WTC11 (cell line): ENCODE measurements around the gene ERAP2. TPM values are rescaled to one million over a fixed set of nuclear protein-coding genes. Genes with fewer than 3 reads are reported as not detected.

Experiments used
- ATAC-seq: fragments of 200-7000 bp; cut with Tn5 transposase; 2 replicates; pipeline ENCODE4 v1.10.0; 2021; ENCODE audit warnings: mild to moderate bottlenecking, moderate library complexity
- CTCF ChIA-PET: fragments of 300-600 bp; sonication (Branson Sonifier 250); formaldehyde crosslinking; loops from one replicate; lab custom pipeline; 2021; ENCODE audit warnings: antibody characterized with exemption; lab: Charles Lee
- POLR2A ChIA-PET: fragments of 350-600 bp; sonication (Branson Sonifier 250); formaldehyde crosslinking; loops from one replicate; lab custom pipeline; 2021; ENCODE audit warnings: antibody characterized with exemption; lab: Charles Lee
- DNase-seq: peaks from one replicate; pipeline ENCODE4 v3.0.0; 2021; ENCODE audit warnings: low spot score
- H3K27ac Mint-ChIP-seq: 2 replicates; pipeline ENCODE4 v1.8.0; 2021; ENCODE audit warnings: mixed read lengths
- H3K27me3 Mint-ChIP-seq: 2 replicates; pipeline ENCODE4 v1.8.0; 2021; ENCODE audit warnings: low read depth, mild to moderate bottlenecking, moderate library complexity, mixed read lengths
- H3K36me3 Mint-ChIP-seq: 2 replicates; pipeline ENCODE4 v1.8.0; 2021; ENCODE audit warnings: mixed read lengths
- H3K4me1 Mint-ChIP-seq: 2 replicates; pipeline ENCODE4 v1.8.0; 2022; ENCODE audit warnings: mixed read lengths
- H3K4me3 Mint-ChIP-seq: 2 replicates; pipeline ENCODE4 v1.8.0; 2021; ENCODE audit warnings: mild to moderate bottlenecking, moderate library complexity, mixed read lengths
- H3K9me3 Mint-ChIP-seq: 2 replicates; pipeline ENCODE4 v1.8.0; 2021; ENCODE audit warnings: mixed read lengths
- FOXP1 ChIP-seq: sonication (generic); formaldehyde crosslinking; IDR thresholded peaks from 2 replicates; pipeline ENCODE4 v1.8.0; 2022; ENCODE audit warnings: missing genetic modification reagents, mild to moderate bottlenecking, moderate library complexity, borderline replicate concordance
- JAZF1 ChIP-seq: fragments of 250-450 bp; sonication (Bioruptor Pico); IDR thresholded peaks from 2 replicates; pipeline ENCODE4 v1.9.0; 2021; ENCODE audit warnings: moderate library complexity, mild to moderate bottlenecking, inconsistent platforms
- JUN ChIP-seq: sonication (generic); formaldehyde crosslinking; IDR thresholded peaks from 2 replicates; pipeline ENCODE4 v1.8.0; 2023; ENCODE audit warnings: mild to moderate bottlenecking, missing genetic modification reagents
- MYBL2 ChIP-seq: sonication (generic); formaldehyde crosslinking; IDR thresholded peaks from 2 replicates; pipeline ENCODE4 v1.8.1; 2023; ENCODE audit warnings: mild to moderate bottlenecking, moderate library complexity, missing genetic modification reagents
- NR3C1 ChIP-seq: sonication (generic); formaldehyde crosslinking; conservative IDR thresholded peaks from 2 replicates; pipeline ENCODE4 v1.8.1; 2023; ENCODE audit warnings: low read depth, mild to moderate bottlenecking, missing genetic modification reagents
- OVOL2 ChIP-seq: fragments of 250-450 bp; sonication (Bioruptor Pico); IDR thresholded peaks from 2 replicates; pipeline ENCODE4 v1.9.0; 2021; ENCODE audit warnings: mild to moderate bottlenecking, borderline replicate concordance
- RORB ChIP-seq: fragments of 250-450 bp; sonication (Bioruptor Pico); IDR thresholded peaks from 2 replicates; pipeline ENCODE4 v1.9.0; 2021; ENCODE audit warnings: mild to moderate bottlenecking
- SOX15 ChIP-seq: fragments of 250-450 bp; sonication (Bioruptor Pico); IDR thresholded peaks from 2 replicates; pipeline ENCODE4 v1.9.0; 2021; ENCODE audit warnings: mild to moderate bottlenecking
- TEAD1 ChIP-seq: sonication (generic); formaldehyde crosslinking; IDR thresholded peaks from 2 replicates; pipeline ENCODE4 v1.8.0; 2022; ENCODE audit warnings: mild to moderate bottlenecking, missing genetic modification reagents
- ZNF232 ChIP-seq: sonication (generic); formaldehyde crosslinking; IDR thresholded peaks from 2 replicates; pipeline ENCODE4 v1.8.0; 2022; ENCODE audit warnings: mild to moderate bottlenecking, missing genetic modification reagents
- ZNF671 ChIP-seq: fragments of 250-450 bp; sonication (Bioruptor Pico); IDR thresholded peaks from 2 replicates; pipeline ENCODE4 v1.8.0; 2021; ENCODE audit warnings: mild to moderate bottlenecking
- total RNA-seq: library from RNA; stranded (reverse); gene quantifications from 3 replicates; pipeline ENCODE4 v1.2.3, GENCODE V29; 2021
- TF ChIP-seq, protein P1 (sequence below): sonication (generic); formaldehyde crosslinking; IDR thresholded peaks from 2 replicates; pipeline ENCODE4 v1.8.0; 2022; ENCODE audit warnings: missing genetic modification reagents
- TF ChIP-seq, protein P2 (sequence below): sonication (generic); formaldehyde crosslinking; IDR thresholded peaks from 2 replicates; pipeline ENCODE4 v1.8.0; 2022; ENCODE audit warnings: mild to moderate bottlenecking, missing genetic modification reagents
- TF ChIP-seq, protein P3 (sequence below): sonication (generic); formaldehyde crosslinking; IDR thresholded peaks from 2 replicates; pipeline ENCODE4 v1.8.0; 2022; ENCODE audit warnings: mild to moderate bottlenecking, missing genetic modification reagents
- TF ChIP-seq, protein P4 (sequence below): sonication (generic); formaldehyde crosslinking; IDR thresholded peaks from 2 replicates; pipeline ENCODE4 v1.8.0; 2023; ENCODE audit warnings: missing genetic modification reagents
- TF ChIP-seq, protein P5 (sequence below): sonication (generic); formaldehyde crosslinking; IDR thresholded peaks from 2 replicates; pipeline ENCODE4 v1.8.0; 2022; ENCODE audit warnings: mild to moderate bottlenecking, missing genetic modification reagents
- TF ChIP-seq, protein P6 (sequence below): fragments of 250-450 bp; sonication (Bioruptor Pico); IDR thresholded peaks from 2 replicates; pipeline ENCODE4 v1.9.0; 2021; ENCODE audit warnings: mild to moderate bottlenecking, borderline replicate concordance

ERAP2 gene
- total RNA-seq, 1 experiment from 2014 or later = 0.13 TPM

DNA sequence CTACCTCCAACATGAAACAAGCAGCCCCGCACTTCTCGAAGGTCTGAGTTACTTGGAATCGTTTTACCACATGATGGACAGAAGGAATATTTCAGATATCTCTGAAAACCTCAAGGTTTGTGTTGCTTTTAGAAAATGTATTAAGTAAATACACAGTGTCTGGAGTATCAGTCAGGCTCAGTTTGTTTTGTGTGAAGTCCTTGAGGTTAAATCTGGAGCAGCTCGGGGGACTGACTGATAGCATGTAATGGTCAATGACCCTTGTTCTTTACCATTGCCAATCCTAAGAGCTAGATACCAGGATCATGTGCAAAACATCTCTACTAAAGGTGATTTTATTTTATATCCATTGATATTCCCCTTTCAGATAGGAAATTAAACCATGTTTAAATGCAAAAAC is 32.7 kb downstream of the ERAP2 start:
- Mint-ChIP-seq H3K27ac (no peak overlapping the region), H3K36me3 (no peaks in the 10 kb centered on the region), H3K9me3 (no peaks in the 10 kb centered on the region), H3K27me3 (no peaks in the 10 kb centered on the region), H3K4me3 (no peak overlapping the region), H3K4me1 (no peaks in the 10 kb centered on the region)
- CTCF ChIA-PET = interaction anchor here (0.7 kb wide), 1 partner anchor 250 kb away, joined by 3 read pairs; no protein-coding TSS in a partner anchor
- no peak for ATAC-seq
- DNase-seq = no peak
- TF ChIP-seq, protein P1, sequence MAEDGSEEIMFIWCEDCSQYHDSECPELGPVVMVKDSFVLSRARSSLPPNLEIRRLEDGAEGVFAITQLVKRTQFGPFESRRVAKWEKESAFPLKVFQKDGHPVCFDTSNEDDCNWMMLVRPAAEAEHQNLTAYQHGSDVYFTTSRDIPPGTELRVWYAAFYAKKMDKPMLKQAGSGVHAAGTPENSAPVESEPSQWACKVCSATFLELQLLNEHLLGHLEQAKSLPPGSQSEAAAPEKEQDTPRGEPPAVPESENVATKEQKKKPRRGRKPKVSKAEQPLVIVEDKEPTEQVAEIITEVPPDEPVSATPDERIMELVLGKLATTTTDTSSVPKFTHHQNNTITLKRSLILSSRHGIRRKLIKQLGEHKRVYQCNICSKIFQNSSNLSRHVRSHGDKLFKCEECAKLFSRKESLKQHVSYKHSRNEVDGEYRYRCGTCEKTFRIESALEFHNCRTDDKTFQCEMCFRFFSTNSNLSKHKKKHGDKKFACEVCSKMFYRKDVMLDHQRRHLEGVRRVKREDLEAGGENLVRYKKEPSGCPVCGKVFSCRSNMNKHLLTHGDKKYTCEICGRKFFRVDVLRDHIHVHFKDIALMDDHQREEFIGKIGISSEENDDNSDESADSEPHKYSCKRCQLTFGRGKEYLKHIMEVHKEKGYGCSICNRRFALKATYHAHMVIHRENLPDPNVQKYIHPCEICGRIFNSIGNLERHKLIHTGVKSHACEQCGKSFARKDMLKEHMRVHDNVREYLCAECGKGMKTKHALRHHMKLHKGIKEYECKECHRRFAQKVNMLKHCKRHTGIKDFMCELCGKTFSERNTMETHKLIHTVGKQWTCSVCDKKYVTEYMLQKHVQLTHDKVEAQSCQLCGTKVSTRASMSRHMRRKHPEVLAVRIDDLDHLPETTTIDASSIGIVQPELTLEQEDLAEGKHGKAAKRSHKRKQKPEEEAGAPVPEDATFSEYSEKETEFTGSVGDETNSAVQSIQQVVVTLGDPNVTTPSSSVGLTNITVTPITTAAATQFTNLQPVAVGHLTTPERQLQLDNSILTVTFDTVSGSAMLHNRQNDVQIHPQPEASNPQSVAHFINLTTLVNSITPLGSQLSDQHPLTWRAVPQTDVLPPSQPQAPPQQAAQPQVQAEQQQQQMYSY (CRISPR knock-in tag) = no peak
- TF ChIP-seq, protein P2, sequence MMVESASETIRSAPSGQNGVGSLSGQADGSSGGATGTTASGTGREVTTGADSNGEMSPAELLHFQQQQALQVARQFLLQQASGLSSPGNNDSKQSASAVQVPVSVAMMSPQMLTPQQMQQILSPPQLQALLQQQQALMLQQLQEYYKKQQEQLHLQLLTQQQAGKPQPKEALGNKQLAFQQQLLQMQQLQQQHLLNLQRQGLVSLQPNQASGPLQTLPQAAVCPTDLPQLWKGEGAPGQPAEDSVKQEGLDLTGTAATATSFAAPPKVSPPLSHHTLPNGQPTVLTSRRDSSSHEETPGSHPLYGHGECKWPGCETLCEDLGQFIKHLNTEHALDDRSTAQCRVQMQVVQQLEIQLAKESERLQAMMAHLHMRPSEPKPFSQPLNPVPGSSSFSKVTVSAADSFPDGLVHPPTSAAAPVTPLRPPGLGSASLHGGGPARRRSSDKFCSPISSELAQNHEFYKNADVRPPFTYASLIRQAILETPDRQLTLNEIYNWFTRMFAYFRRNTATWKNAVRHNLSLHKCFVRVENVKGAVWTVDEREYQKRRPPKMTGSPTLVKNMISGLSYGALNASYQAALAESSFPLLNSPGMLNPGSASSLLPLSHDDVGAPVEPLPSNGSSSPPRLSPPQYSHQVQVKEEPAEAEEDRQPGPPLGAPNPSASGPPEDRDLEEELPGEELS (CRISPR knock-in tag) = no peak
- TF ChIP-seq, protein P3, sequence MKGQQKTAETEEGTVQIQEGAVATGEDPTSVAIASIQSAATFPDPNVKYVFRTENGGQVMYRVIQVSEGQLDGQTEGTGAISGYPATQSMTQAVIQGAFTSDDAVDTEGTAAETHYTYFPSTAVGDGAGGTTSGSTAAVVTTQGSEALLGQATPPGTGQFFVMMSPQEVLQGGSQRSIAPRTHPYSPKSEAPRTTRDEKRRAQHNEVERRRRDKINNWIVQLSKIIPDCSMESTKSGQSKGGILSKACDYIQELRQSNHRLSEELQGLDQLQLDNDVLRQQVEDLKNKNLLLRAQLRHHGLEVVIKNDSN (CRISPR knock-in tag) = no peak
- TF ChIP-seq, protein P4, sequence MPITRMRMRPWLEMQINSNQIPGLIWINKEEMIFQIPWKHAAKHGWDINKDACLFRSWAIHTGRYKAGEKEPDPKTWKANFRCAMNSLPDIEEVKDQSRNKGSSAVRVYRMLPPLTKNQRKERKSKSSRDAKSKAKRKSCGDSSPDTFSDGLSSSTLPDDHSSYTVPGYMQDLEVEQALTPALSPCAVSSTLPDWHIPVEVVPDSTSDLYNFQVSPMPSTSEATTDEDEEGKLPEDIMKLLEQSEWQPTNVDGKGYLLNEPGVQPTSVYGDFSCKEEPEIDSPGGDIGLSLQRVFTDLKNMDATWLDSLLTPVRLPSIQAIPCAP = no peak
- TF ChIP-seq, protein P5, sequence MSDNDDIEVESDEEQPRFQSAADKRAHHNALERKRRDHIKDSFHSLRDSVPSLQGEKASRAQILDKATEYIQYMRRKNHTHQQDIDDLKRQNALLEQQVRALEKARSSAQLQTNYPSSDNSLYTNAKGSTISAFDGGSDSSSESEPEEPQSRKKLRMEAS = no peak
- TF ChIP-seq ZNF671 (no peak), FOXP1 (CRISPR knock-in tag) (no peak), JAZF1 (CRISPR knock-in tag) (no peak), JUN (CRISPR knock-in tag) (no peak), ZNF232 (CRISPR knock-in tag) (no peak), TEAD1 (CRISPR knock-in tag) (no peak), OVOL2 (no peak), NR3C1 (CRISPR knock-in tag) (no peak), MYBL2 (CRISPR knock-in tag) (no peak), SOX15 (no peak), RORB (no peak)
- TF ChIP-seq, protein P6, sequence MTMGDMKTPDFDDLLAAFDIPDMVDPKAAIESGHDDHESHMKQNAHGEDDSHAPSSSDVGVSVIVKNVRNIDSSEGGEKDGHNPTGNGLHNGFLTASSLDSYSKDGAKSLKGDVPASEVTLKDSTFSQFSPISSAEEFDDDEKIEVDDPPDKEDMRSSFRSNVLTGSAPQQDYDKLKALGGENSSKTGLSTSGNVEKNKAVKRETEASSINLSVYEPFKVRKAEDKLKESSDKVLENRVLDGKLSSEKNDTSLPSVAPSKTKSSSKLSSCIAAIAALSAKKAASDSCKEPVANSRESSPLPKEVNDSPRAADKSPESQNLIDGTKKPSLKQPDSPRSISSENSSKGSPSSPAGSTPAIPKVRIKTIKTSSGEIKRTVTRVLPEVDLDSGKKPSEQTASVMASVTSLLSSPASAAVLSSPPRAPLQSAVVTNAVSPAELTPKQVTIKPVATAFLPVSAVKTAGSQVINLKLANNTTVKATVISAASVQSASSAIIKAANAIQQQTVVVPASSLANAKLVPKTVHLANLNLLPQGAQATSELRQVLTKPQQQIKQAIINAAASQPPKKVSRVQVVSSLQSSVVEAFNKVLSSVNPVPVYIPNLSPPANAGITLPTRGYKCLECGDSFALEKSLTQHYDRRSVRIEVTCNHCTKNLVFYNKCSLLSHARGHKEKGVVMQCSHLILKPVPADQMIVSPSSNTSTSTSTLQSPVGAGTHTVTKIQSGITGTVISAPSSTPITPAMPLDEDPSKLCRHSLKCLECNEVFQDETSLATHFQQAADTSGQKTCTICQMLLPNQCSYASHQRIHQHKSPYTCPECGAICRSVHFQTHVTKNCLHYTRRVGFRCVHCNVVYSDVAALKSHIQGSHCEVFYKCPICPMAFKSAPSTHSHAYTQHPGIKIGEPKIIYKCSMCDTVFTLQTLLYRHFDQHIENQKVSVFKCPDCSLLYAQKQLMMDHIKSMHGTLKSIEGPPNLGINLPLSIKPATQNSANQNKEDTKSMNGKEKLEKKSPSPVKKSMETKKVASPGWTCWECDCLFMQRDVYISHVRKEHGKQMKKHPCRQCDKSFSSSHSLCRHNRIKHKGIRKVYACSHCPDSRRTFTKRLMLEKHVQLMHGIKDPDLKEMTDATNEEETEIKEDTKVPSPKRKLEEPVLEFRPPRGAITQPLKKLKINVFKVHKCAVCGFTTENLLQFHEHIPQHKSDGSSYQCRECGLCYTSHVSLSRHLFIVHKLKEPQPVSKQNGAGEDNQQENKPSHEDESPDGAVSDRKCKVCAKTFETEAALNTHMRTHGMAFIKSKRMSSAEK = no peak
- POLR2A ChIA-PET = no interaction called here
